Caco-2 (cell line): ENCODE measurements around the gene GTPBP4. TPM values are rescaled to one million over a fixed set of nuclear protein-coding genes. Genes with fewer than 3 reads are reported as not detected.

Source experiments
- BruUV-seq: library from RNA; stranded (reverse); fragments of 400-500 nt; replicated peaks from 2 replicates; lab custom pipeline; 2021; lab: Mats Ljungman, UMichigan
- CTCF ChIA-PET: fragments of 300-600 bp; sonication (Branson Sonifier 250); formaldehyde crosslinking; loops from one replicate; lab custom pipeline; 2022; ENCODE audit warnings: antibody characterized with exemption; lab: Charles Lee
- POLR2A ChIA-PET: fragments of 300-600 bp; sonication (Branson Sonifier 250); formaldehyde crosslinking; loops from one replicate; lab custom pipeline; 2022; ENCODE audit warnings: antibody characterized with exemption; lab: Charles Lee
- DNase-seq, 2 experiments: peaks; one replicate each; pipeline versions ENCODE4 v3.0.0 to v3.0.0-alpha.2; 2020 to 2022
- H3K27me3 ChIP-seq: replicated peaks from 2 replicates; pipeline ENCODE4 v1.6.0; 2011; ENCODE audit warnings: low read length; ENCODE audit not compliant: control insufficient read depth, insufficient read depth
- H3K36me3 ChIP-seq: 2 replicates; pipeline ENCODE4 v1.5.1; 2011; ENCODE audit warnings: low read length; ENCODE audit not compliant: control insufficient read depth, insufficient read depth
- H3K4me1 ChIP-seq: fragments of 250-450 bp; sonication (Bioruptor Pico); 2 replicates; pipeline ENCODE4 v1.5.1; 2020; ENCODE audit warnings: mild to moderate bottlenecking
- H3K4me3 ChIP-seq: 2 replicates; pipeline ENCODE4 v1.5.1; 2011; ENCODE audit warnings: low read depth, mild to moderate bottlenecking, control low read depth, low read length
- H3K9me3 ChIP-seq: fragments of 250-450 bp; sonication (Bioruptor Pico); 2 replicates; pipeline ENCODE4 v1.5.1; 2020; ENCODE audit warnings: mild to moderate bottlenecking, moderate library complexity
- H3K27ac Mint-ChIP-seq: one replicate; pipeline ENCODE4 v1.8.0; 2022; ENCODE audit warnings: mixed read lengths; ENCODE audit not compliant: unreplicated experiment
- H3K27me3 Mint-ChIP-seq: one replicate; pipeline ENCODE4 v1.8.0; 2022; ENCODE audit warnings: mixed read lengths; ENCODE audit not compliant: insufficient read depth, unreplicated experiment
- H3K36me3 Mint-ChIP-seq: one replicate; pipeline ENCODE4 v1.8.0; 2022; ENCODE audit warnings: mild to moderate bottlenecking, mixed read lengths; ENCODE audit not compliant: insufficient read depth, unreplicated experiment
- H3K4me1 Mint-ChIP-seq: one replicate; pipeline ENCODE4 v1.8.0; 2022; ENCODE audit warnings: low read depth, mixed read lengths; ENCODE audit not compliant: unreplicated experiment
- H3K4me3 Mint-ChIP-seq: one replicate; pipeline ENCODE4 v1.8.0; 2022; ENCODE audit warnings: mild to moderate bottlenecking, moderate library complexity, mixed read lengths; ENCODE audit not compliant: unreplicated experiment
- H3K9me3 Mint-ChIP-seq: one replicate; pipeline ENCODE4 v1.8.0; 2022; ENCODE audit warnings: mixed read lengths; ENCODE audit not compliant: unreplicated experiment
- CTCF ChIP-seq, 2 experiments: fragments of 200-600 bp in 1 of 2; IDR thresholded peaks; 1 replicate in 1 of 2; 2 replicates in 1 of 2; pipeline versions ENCODE4 v1.5.1 to v1.8.0; 2011 to 2022; ENCODE audit warnings: antibody characterized with exemption in 1 of 2, control low read depth in 1 of 2, inconsistent platforms in 1 of 2, low read depth in 1 of 2, low read length in 1 of 2, mild to moderate bottlenecking in 1 of 2, moderate library complexity in 1 of 2; ENCODE audit not compliant: insufficient read depth in 1 of 2, severe bottlenecking in 1 of 2, unreplicated experiment in 1 of 2
- intact Hi-C: fragments of 100-400 bp; cut with micrococcal nuclease; formaldehyde crosslinking; loops from one replicate; pipeline ENCODE4 v1.10.0; 2022; ENCODE audit not compliant: unreplicated experiment
- total RNA-seq: library from RNA; stranded (reverse); gene quantifications from 2 replicates; pipeline ENCODE4 v1.2.3, GENCODE V29; 2022

Gene GTPBP4
- total RNA-seq, 1 experiment from 2014 or later: 202 TPM

GRCh38 chr10:976316-976715, 11.9 kb upstream of the GTPBP4 start:
- peaks cover 41% of the 10 kb centered on the region for H3K4me1 ChIP-seq
- Mint-ChIP-seq H3K27me3 (no peaks in the 10 kb centered on the region), H3K4me3 (no peak overlapping the region), H3K4me1 (peaks cover 37% of the 10 kb centered on the region), H3K27ac (peak overlapping the region; percentile 61), H3K9me3 (peaks cover 31% of the 10 kb centered on the region), H3K36me3 (peaks cover 60% of the 10 kb centered on the region)
- H3K4me3 ChIP-seq: no peak overlapping the region
- CTCF ChIA-PET: no interaction called here
- no peak for TF ChIP-seq CTCF (IDR thresholded peaks at IDR 0.05; ENCODE audit: insufficient read depth in 1 of 2, low read depth in 1 of 2, low read length in 1 of 2, severe bottlenecking in 1 of 2, unreplicated experiment in 1 of 2)
- DNase-seq: no peak
- POLR2A ChIA-PET: no interaction called here
- intact Hi-C loops: no loop called here
- H3K9me3 ChIP-seq: peaks cover 35% of the 10 kb centered on the region
- peaks cover 2% of the 10 kb centered on the region; the same call in 1 of the 2 replicates for H3K36me3 ChIP-seq
- H3K27me3 ChIP-seq: no peaks in the 10 kb centered on the region
- no TSS peak for BruUV-seq

- DNase-seq: no peak
- Histone ChIP-seq H3K9me3 (peaks cover 38% of the 10 kb centered on the region), H3K36me3 (peaks cover 2% of the 10 kb centered on the region; the same call in 1 of the 2 replicates), H3K4me3 (no peak overlapping the region), H3K4me1 (peaks cover 31% of the 10 kb centered on the region), H3K27me3 (no peaks in the 10 kb centered on the region)
- POLR2A ChIA-PET: no interaction called here
- H3K27ac Mint-ChIP-seq: no peak overlapping the region
- intact Hi-C loops: no loop called here
- no peaks in the 10 kb centered on the region for H3K27me3 Mint-ChIP-seq
- BruUV-seq: no TSS peak
- TF ChIP-seq CTCF (IDR thresholded peaks at IDR 0.05; ENCODE audit: insufficient read depth in 1 of 2, low read depth in 1 of 2, low read length in 1 of 2, severe bottlenecking in 1 of 2, unreplicated experiment in 1 of 2): no peak
- CTCF ChIA-PET: no interaction called here
- H3K4me3 Mint-ChIP-seq: no peak overlapping the region
- H3K36me3 Mint-ChIP-seq: peaks cover 62% of the 10 kb centered on the region
- peaks cover 29% of the 10 kb centered on the region for H3K4me1 Mint-ChIP-seq
- peaks cover 34% of the 10 kb centered on the region for H3K9me3 Mint-ChIP-seq
These were observed 9.3 kb upstream of the GTPBP4 start for GRCh38 chr10:978826-979421.

DNA sequence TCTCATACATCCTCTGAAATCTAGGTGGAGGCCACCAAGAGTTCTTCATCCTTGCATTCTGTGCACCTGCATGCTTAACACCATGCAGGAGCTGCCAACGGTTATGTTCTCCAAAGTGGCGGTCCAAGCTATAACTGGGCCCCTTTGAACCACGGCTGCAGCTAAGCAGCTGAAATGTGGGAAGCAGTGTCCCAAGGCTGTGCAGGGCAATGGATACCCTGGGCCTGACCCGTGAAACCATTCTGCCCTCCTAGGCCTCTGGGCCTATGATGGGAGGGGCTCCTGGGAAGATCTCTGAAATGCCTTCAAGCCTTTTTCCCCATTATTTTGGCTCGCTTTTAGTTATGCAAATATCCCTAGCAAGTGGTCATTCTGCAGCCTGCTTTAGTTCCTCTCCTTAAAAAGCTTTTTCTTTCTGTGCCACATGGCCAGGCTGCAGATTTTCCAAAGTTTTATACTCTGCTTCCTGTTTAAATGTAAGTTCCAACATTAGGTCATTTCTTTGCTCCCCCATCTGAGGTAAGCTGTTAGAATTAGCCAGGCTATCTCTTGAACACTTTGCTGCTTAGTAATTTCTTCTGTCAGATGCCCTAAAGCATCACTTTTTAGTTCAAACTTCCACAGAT, 7.7 kb upstream of the GTPBP4 start:
- no TSS peak for BruUV-seq

More for the DNA sequence above, 7.7 kb upstream of the GTPBP4 start:
- H3K36me3 Mint-ChIP-seq: peaks cover 61% of the 10 kb centered on the region
- H3K27me3 Mint-ChIP-seq: no peaks in the 10 kb centered on the region
- peaks cover 25% of the 10 kb centered on the region for H3K4me1 Mint-ChIP-seq
- DNase-seq: peak in 1 of 2 experiments; percentile 23
- ChIA-PET POLR2A (no interaction called here), CTCF (no interaction called here)
- H3K9me3 ChIP-seq: peaks cover 42% of the 10 kb centered on the region
- H3K27me3 ChIP-seq: no peaks in the 10 kb centered on the region
- no peak overlapping the region for H3K4me3 Mint-ChIP-seq
- no peak for TF ChIP-seq CTCF (IDR thresholded peaks at IDR 0.05; ENCODE audit: insufficient read depth in 1 of 2, low read depth in 1 of 2, low read length in 1 of 2, severe bottlenecking in 1 of 2, unreplicated experiment in 1 of 2)
- no peak overlapping the region for H3K27ac Mint-ChIP-seq
- peaks cover 2% of the 10 kb centered on the region; the same call in 1 of the 2 replicates for H3K36me3 ChIP-seq
- H3K9me3 Mint-ChIP-seq: peaks cover 34% of the 10 kb centered on the region
- H3K4me3 ChIP-seq: no peak overlapping the region
- intact Hi-C loops: no loop called here
- peaks cover 31% of the 10 kb centered on the region for H3K4me1 ChIP-seq
